BJ (cell line): Measurements from ENCODE around the gene KCP. TPM values are rescaled to one million over a fixed set of nuclear protein-coding genes. Genes with fewer than 3 reads are reported as not detected.

ENCODE experiments used
- CTCF ChIA-PET: fragments of 350-600 bp; formaldehyde crosslinking; extraction: SDS; loops from one replicate; lab custom pipeline; 2021; ENCODE audit warnings: antibody characterized with exemption, inconsistent platforms; lab: Yijun Ruan, JAX
- POLR2A ChIA-PET: fragments of 300-600 bp; sonication (Branson Sonifier 250); formaldehyde crosslinking; extraction: SDS; loops from one replicate; lab custom pipeline; 2021; ENCODE audit warnings: antibody characterized with exemption; lab: Charles Lee
- DNase-seq: peaks from one replicate; pipeline ENCODE4 v3.0.0-alpha.2; 2011; ENCODE audit warnings: low read depth
- H3K27me3 ChIP-seq: 2 replicates; pipeline ENCODE4 v1.6.0; 2011; ENCODE audit warnings: low read length; ENCODE audit not compliant: control insufficient read depth, insufficient read depth
- H3K36me3 ChIP-seq: 2 replicates; pipeline ENCODE4 v1.5.1; 2011; ENCODE audit warnings: low read length; ENCODE audit not compliant: control insufficient read depth, insufficient read depth
- H3K4me3 ChIP-seq: 2 replicates; pipeline ENCODE4 v1.5.1; 2011; ENCODE audit warnings: low read depth, mild to moderate bottlenecking, control low read depth, low read length
- polyA plus RNA-seq: library from polyadenylated mRNA; depleted of rRNA; stranded (reverse); fragments of >200 nt; gene quantifications from 2 replicates; pipeline ENCODE4 v1.2.3, GENCODE V29; 2011
- TF ChIP-seq, protein P1 (sequence below): IDR thresholded peaks from 2 replicates; pipeline ENCODE4 v1.5.1; 2011; ENCODE audit warnings: low read depth, mild to moderate bottlenecking, control low read depth, inconsistent platforms, low read length, moderate library complexity; ENCODE audit not compliant: insufficient read depth

KCP gene
- polyA plus RNA-seq, 1 experiment, result not detected

GRCh38 chr7:128923411-128923800 is 12.9 kb upstream of the KCP start:
- ChIA-PET CTCF (interaction anchor here (1.2 to 2.4 kb wide), 3 partner anchors 40 to 168 kb away, joined by 3 to 10 read pairs (median 6); no protein-coding TSS in a partner anchor), POLR2A (no interaction called here)
- H3K27me3 ChIP-seq, result peaks cover 26% of the 10 kb centered on the region

GRCh38 chr7:128922496-128923410 is 12.2 kb upstream of the KCP start:
- TF ChIP-seq, protein P1, sequence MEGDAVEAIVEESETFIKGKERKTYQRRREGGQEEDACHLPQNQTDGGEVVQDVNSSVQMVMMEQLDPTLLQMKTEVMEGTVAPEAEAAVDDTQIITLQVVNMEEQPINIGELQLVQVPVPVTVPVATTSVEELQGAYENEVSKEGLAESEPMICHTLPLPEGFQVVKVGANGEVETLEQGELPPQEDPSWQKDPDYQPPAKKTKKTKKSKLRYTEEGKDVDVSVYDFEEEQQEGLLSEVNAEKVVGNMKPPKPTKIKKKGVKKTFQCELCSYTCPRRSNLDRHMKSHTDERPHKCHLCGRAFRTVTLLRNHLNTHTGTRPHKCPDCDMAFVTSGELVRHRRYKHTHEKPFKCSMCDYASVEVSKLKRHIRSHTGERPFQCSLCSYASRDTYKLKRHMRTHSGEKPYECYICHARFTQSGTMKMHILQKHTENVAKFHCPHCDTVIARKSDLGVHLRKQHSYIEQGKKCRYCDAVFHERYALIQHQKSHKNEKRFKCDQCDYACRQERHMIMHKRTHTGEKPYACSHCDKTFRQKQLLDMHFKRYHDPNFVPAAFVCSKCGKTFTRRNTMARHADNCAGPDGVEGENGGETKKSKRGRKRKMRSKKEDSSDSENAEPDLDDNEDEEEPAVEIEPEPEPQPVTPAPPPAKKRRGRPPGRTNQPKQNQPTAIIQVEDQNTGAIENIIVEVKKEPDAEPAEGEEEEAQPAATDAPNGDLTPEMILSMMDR, result no peak
- ChIA-PET POLR2A (no interaction called here), CTCF (interaction anchor here (0.7 to 2.4 kb wide), 5 partner anchors 11 to 241 kb away, joined by 3 to 10 read pairs (median 3); no protein-coding TSS in a partner anchor)
- DNase-seq, result no peak
- Histone ChIP-seq H3K4me3 (no peak overlapping the region), H3K36me3 (no peaks in the 10 kb centered on the region), H3K27me3 (peaks cover 27% of the 10 kb centered on the region)

More at GRCh38 chr7:128923411-128923800, 12.9 kb upstream of the KCP start:
- Histone ChIP-seq H3K4me3 (no peak overlapping the region), H3K36me3 (no peaks in the 10 kb centered on the region)
- no peak for DNase-seq
- TF ChIP-seq, protein P1, result no peak

GRCh38 chr7:128921866-128922440 is 11.4 kb upstream of the KCP start:
- POLR2A ChIA-PET, result no interaction called here
- H3K36me3 ChIP-seq, result no peaks in the 10 kb centered on the region
- TF ChIP-seq, protein P1, result no peak
- DNase-seq, result no peak
- no peak overlapping the region for H3K4me3 ChIP-seq
- CTCF ChIA-PET, result interaction anchor here (0.6 to 2.4 kb wide), 4 partner anchors 22 to 242 kb away, joined by 3 to 10 read pairs (median 3); no protein-coding TSS in a partner anchor
- peaks cover 27% of the 10 kb centered on the region for H3K27me3 ChIP-seq

DNA sequence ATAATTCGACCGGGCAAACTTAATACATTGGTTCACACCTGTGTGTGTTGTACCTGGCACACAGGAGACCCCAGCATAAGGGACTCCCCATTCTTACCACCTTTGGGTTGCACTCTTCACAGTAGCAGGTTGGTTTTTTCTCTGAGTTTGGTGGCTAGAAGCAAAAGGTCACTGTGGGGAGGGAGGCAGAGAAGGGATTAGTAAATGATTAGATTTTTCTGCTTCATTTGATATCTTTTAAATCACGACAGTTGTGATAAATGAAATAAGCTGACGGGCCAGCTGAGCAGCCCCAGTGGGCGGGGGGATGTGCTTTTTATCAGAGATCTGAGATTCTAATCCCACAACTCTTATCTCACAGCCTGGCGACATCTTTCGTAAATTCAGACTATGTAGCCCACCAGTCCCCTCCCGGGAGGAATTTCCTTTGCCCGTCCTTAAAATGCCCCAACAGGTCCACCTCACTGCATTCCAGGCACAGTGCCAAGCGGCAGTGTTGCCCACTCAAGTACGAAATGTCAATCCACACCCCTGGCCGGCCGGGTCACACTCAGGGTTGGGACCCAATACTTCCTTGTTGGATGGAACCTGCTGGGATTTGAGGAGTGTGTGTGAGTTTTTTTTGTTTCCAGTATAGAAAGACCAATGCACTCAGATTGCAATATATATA is 10.5 kb upstream of the KCP start:
- no peak for DNase-seq
- CTCF ChIA-PET, result no interaction called here
- POLR2A ChIA-PET, result no interaction called here
- Histone ChIP-seq H3K36me3 (no peaks in the 10 kb centered on the region), H3K4me3 (no peak overlapping the region), H3K27me3 (peaks cover 31% of the 10 kb centered on the region)
- TF ChIP-seq, protein P1, result no peak
